ENCODE results near the gene KCTD17.

The KCTD17 gene

GRCh38 chr22:37097346-37097745, 45.8 kb downstream of the KCTD17 start:
- 71% methylated on average over 13 of the region's 13 CpGs for WGBS
- Histone ChIP-seq H3K4me1 (ENCODE audit: insufficient read depth, low read length) (no peaks in the 10 kb centered on the region), H3K4me3 (ENCODE audit: low read length) (no peak overlapping the region), H3K27me3 (ENCODE audit: insufficient read depth, low read length) (peaks cover 7% of the 10 kb centered on the region), H3K36me3 (ENCODE audit: insufficient read depth, low read length) (no peaks in the 10 kb centered on the region), H3K9ac (ENCODE audit: low read depth, low read length) (no peak overlapping the region), H3K9me3 (ENCODE audit: insufficient read depth, low read depth, low read length) (no peaks in the 10 kb centered on the region), H3K27ac (ENCODE audit: low read depth, low read length) (no peak overlapping the region)

- Histone ChIP-seq H3K27ac (ENCODE audit: low read depth, low read length) (no peak overlapping the region), H3K9ac (ENCODE audit: low read depth, low read length) (no peak overlapping the region), H3K27me3 (ENCODE audit: insufficient read depth, low read length) (peaks cover 7% of the 10 kb centered on the region), H3K4me1 (ENCODE audit: insufficient read depth, low read length) (no peaks in the 10 kb centered on the region), H3K4me3 (ENCODE audit: low read length) (no peak overlapping the region), H3K9me3 (ENCODE audit: insufficient read depth, low read depth, low read length) (no peaks in the 10 kb centered on the region), H3K36me3 (ENCODE audit: insufficient read depth, low read length) (no peaks in the 10 kb centered on the region)
- WGBS, result 68% methylated on average over 10 of the region's 10 CpGs
These were observed 47.5 kb downstream of the KCTD17 start for GRCh38 chr22:37098976-37099591.

GRCh38 chr22:37100589-37101127, 49.1 kb downstream of the KCTD17 start:
- Histone ChIP-seq H3K9ac (ENCODE audit: low read depth, low read length) (no peak overlapping the region), H3K36me3 (ENCODE audit: insufficient read depth, low read length) (no peaks in the 10 kb centered on the region), H3K27ac (ENCODE audit: low read depth, low read length) (no peak overlapping the region), H3K4me3 (ENCODE audit: low read length) (no peak overlapping the region), H3K4me1 (ENCODE audit: insufficient read depth, low read length) (no peaks in the 10 kb centered on the region), H3K9me3 (ENCODE audit: insufficient read depth, low read depth, low read length) (no peaks in the 10 kb centered on the region), H3K27me3 (ENCODE audit: insufficient read depth, low read length) (peaks cover 7% of the 10 kb centered on the region)
- WGBS, result 69% methylated on average over 8 of the region's 8 CpGs

- H3K27ac ChIP-seq (ENCODE audit: low read depth, low read length), result no peak overlapping the region
- H3K9ac ChIP-seq (ENCODE audit: low read depth, low read length), result no peak overlapping the region
- no peaks in the 10 kb centered on the region for H3K4me1 ChIP-seq (ENCODE audit: insufficient read depth, low read length)
- WGBS, result 88% methylated on average over 10 of the region's 10 CpGs
- H3K9me3 ChIP-seq (ENCODE audit: insufficient read depth, low read depth, low read length), result no peaks in the 10 kb centered on the region
- H3K4me3 ChIP-seq (ENCODE audit: low read length), result no peak overlapping the region
- peaks cover 7% of the 10 kb centered on the region for H3K27me3 ChIP-seq (ENCODE audit: insufficient read depth, low read length)
- no peaks in the 10 kb centered on the region for H3K36me3 ChIP-seq (ENCODE audit: insufficient read depth, low read length)
These were observed 49.9 kb downstream of the KCTD17 start for GRCh38 chr22:37101311-37102066.

GRCh38 chr22:37103151-37103550, 51.6 kb downstream of the KCTD17 start:
- 84% methylated on average over 18 of the region's 18 CpGs for WGBS
- Histone ChIP-seq H3K9ac (ENCODE audit: low read depth, low read length) (no peak overlapping the region), H3K4me1 (ENCODE audit: insufficient read depth, low read length) (no peaks in the 10 kb centered on the region), H3K27ac (ENCODE audit: low read depth, low read length) (no peak overlapping the region), H3K36me3 (ENCODE audit: insufficient read depth, low read length) (no peaks in the 10 kb centered on the region), H3K9me3 (ENCODE audit: insufficient read depth, low read depth, low read length) (no peaks in the 10 kb centered on the region), H3K27me3 (ENCODE audit: insufficient read depth, low read length) (peaks cover 3% of the 10 kb centered on the region), H3K4me3 (ENCODE audit: low read length) (no peak overlapping the region)

GRCh38 chr22:37103656-37104452, 52.3 kb downstream of the KCTD17 start:
- Histone ChIP-seq H3K4me3 (ENCODE audit: low read length) (no peak overlapping the region), H3K4me1 (ENCODE audit: insufficient read depth, low read length) (no peaks in the 10 kb centered on the region), H3K36me3 (ENCODE audit: insufficient read depth, low read length) (no peaks in the 10 kb centered on the region), H3K9me3 (ENCODE audit: insufficient read depth, low read depth, low read length) (no peaks in the 10 kb centered on the region), H3K27me3 (ENCODE audit: insufficient read depth, low read length) (no peaks in the 10 kb centered on the region), H3K9ac (ENCODE audit: low read depth, low read length) (no peak overlapping the region), H3K27ac (ENCODE audit: low read depth, low read length) (no peak overlapping the region)
- 86% methylated on average over 14 of the region's 14 CpGs for WGBS

GRCh38 chr22:37105154-37105553, 53.6 kb downstream of the KCTD17 start:
- no peak overlapping the region for H3K27ac ChIP-seq (ENCODE audit: low read depth, low read length)
- H3K4me1 ChIP-seq (ENCODE audit: insufficient read depth, low read length), result no peaks in the 10 kb centered on the region
- H3K36me3 ChIP-seq (ENCODE audit: insufficient read depth, low read length), result no peaks in the 10 kb centered on the region
- no peaks in the 10 kb centered on the region for H3K27me3 ChIP-seq (ENCODE audit: insufficient read depth, low read length)
- no peak overlapping the region for H3K9ac ChIP-seq (ENCODE audit: low read depth, low read length)
- H3K4me3 ChIP-seq (ENCODE audit: low read length), result no peak overlapping the region
- H3K9me3 ChIP-seq (ENCODE audit: insufficient read depth, low read depth, low read length), result no peaks in the 10 kb centered on the region
- 45% methylated on average over 7 of the region's 7 CpGs for WGBS

- Histone ChIP-seq H3K9me3 (ENCODE audit: insufficient read depth, low read depth, low read length) (no peaks in the 10 kb centered on the region), H3K27ac (ENCODE audit: low read depth, low read length) (no peak overlapping the region), H3K9ac (ENCODE audit: low read depth, low read length) (no peak overlapping the region), H3K36me3 (ENCODE audit: insufficient read depth, low read length) (no peaks in the 10 kb centered on the region), H3K4me1 (ENCODE audit: insufficient read depth, low read length) (no peaks in the 10 kb centered on the region), H3K27me3 (ENCODE audit: insufficient read depth, low read length) (no peaks in the 10 kb centered on the region), H3K4me3 (ENCODE audit: low read length) (no peak overlapping the region)
- WGBS, result 91% methylated on average over 5 of the region's 5 CpGs
These were observed 54.4 kb downstream of the KCTD17 start for GRCh38 chr22:37105990-37106389.

GRCh38 chr22:37107816-37108621, 56.5 kb downstream of the KCTD17 start:
- no peak overlapping the region for H3K4me3 ChIP-seq (ENCODE audit: low read length)
- no peaks in the 10 kb centered on the region for H3K4me1 ChIP-seq (ENCODE audit: insufficient read depth, low read length)
- 92% methylated on average over 18 of the region's 18 CpGs for WGBS

GRCh38 chr22:37109242-37109917, 57.8 kb downstream of the KCTD17 start, which contains the start of gene TMPRSS6:
Gene TMPRSS6, minus strand, starts transcription at chr22:37109713. Its CDS starts 6,296 bp downstream, at chr22:37103417.
- no peak within 1 kb of the TSS for H3K27ac ChIP-seq (ENCODE audit: low read depth, low read length)
- no peak within 1 kb of the TSS for H3K4me3 ChIP-seq (ENCODE audit: low read length)
- WGBS, result 83% methylated on average over 13 of the region's 13 CpGs
- no peaks in the 10 kb centered on the region for H3K9me3 ChIP-seq (ENCODE audit: insufficient read depth, low read depth, low read length)
- no peaks in the 10 kb centered on the region for H3K4me1 ChIP-seq (ENCODE audit: insufficient read depth, low read length)
- no peaks in the 10 kb centered on the region for H3K27me3 ChIP-seq (ENCODE audit: insufficient read depth, low read length)
- no peaks in the 10 kb centered on the region for H3K36me3 ChIP-seq (ENCODE audit: insufficient read depth, low read length)
- no peak within 1 kb of the TSS; the same call in 1 of the 2 replicates for H3K9ac ChIP-seq (ENCODE audit: low read depth, low read length)

More at GRCh38 chr22:37107816-37108621, 56.5 kb downstream of the KCTD17 start:
- no peaks in the 10 kb centered on the region for H3K9me3 ChIP-seq (ENCODE audit: insufficient read depth, low read depth, low read length)
- no peaks in the 10 kb centered on the region for H3K27me3 ChIP-seq (ENCODE audit: insufficient read depth, low read length)
- no peak overlapping the region for H3K27ac ChIP-seq (ENCODE audit: low read depth, low read length)
- H3K36me3 ChIP-seq (ENCODE audit: insufficient read depth, low read length), result no peaks in the 10 kb centered on the region
- H3K9ac ChIP-seq (ENCODE audit: low read depth, low read length), result no peak overlapping the region
